Tibial artery (tissue), 4 donors: Measurements from ENCODE around the gene CSK.

Experiments used
- DNase-seq, 2 donors: peaks; one replicate each; pipeline ENCODE4 v3.0.0-alpha.2; 2019
- H3K27ac ChIP-seq, 2 donors: fragments of 200-600 bp; sonication (generic) in 1 of 2; 1 replicate in 1 of 2; 2 replicates in 1 of 2; pipeline ENCODE4 v1.5.1; 2018 to 2019; ENCODE audit warnings: mild to moderate bottlenecking in 1 of 2
- H3K27me3 ChIP-seq, 2 donors: fragments of 200-600 bp; sonication (generic) in 1 of 2; one replicate each; pipeline versions ENCODE4 v1.5.1 to v1.6.0; 2016 to 2019
- H3K36me3 ChIP-seq, 3 donors: fragments of 200-600 bp; sonication (generic) in 2 of 3; one replicate each; pipeline ENCODE4 v1.5.1; 2016 to 2019; ENCODE audit warnings: mild to moderate bottlenecking in 2 of 3
- H3K4me1 ChIP-seq, 4 donors: fragments of 200-600 bp; sonication (generic) in 2 of 4; 1 replicate in 3 of 4; 2 replicates in 1 of 4; pipeline ENCODE4 v1.5.1; 2016 to 2019
- H3K4me3 ChIP-seq, 2 donors: fragments of 200-600 bp; sonication (generic) in 1 of 2; 1 replicate in 1 of 2; 2 replicates in 1 of 2; pipeline ENCODE4 v1.5.1; 2018 to 2019; ENCODE audit warnings: mild to moderate bottlenecking in 2 of 2
- H3K9me3 ChIP-seq, 3 donors: fragments of 200-600 bp; sonication (generic) in 1 of 3; one replicate each; pipeline ENCODE4 v1.5.1; 2016 to 2019
- intact Hi-C: fragments of 100-400 bp; cut with DNase I; formaldehyde crosslinking; loops from one replicate; pipeline ENCODE4 v1.15.0; 2023; ENCODE audit warnings: low total_unique reads
- TF ChIP-seq, protein P1 (sequence below), 2 experiments: fragments of 200-600 bp in 1 of 2; fragments of 450-650 bp in 1 of 2; IDR thresholded peaks; one replicate each; pipeline ENCODE4 v1.5.1; 2017 to 2019; ENCODE audit warnings: antibody characterized with exemption in 2 of 2, mild to moderate bottlenecking in 1 of 2, moderate library complexity in 1 of 2

CSK gene

DNA sequence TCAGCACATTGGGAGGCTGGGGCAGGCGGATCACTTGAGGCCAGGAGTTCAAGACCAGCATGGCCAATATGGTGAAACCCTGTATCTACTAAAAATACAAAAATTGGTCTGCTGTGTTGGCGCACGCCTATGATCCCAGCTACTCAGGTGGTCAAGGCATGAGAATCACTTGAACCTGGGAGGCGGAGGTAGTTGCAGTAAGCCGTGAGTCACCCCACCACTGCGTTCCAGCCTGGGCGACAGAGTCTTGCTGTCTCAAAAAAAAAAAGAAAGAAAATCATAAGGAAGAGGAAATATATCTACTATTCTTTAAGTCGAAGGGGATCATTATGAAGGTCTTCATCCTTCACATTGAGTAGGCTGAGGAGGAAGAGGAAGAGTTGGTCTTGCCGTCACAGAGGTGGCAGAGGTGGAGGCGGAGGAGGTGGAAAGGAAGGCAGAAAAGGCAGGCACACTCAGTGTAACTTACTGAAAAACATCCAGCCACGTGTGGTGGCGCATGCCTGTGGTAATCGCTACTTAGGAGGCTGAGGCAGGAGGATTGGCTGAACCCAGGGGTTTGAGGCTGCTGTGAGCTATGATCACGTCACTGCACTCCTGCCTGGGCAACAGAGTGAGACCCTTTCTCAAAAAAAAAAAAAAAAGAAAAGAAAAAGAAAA lies 14.2 kb downstream of the CSK start:
- Histone ChIP-seq H3K27ac (no peak overlapping the region), H3K4me1 (peaks cover 0 to 25% (median 9%) of the 10 kb centered on the region in 4 donors), H3K27me3 (no peaks in the 10 kb centered on the region), H3K9me3 (no peaks in the 10 kb centered on the region), H3K4me3 (no peak overlapping the region), H3K36me3 (peaks cover 3 to 35% (median 25%) of the 10 kb centered on the region in 3 donors)
- intact Hi-C loops: no loop called here
- DNase-seq: no peak
- TF ChIP-seq, protein P1, sequence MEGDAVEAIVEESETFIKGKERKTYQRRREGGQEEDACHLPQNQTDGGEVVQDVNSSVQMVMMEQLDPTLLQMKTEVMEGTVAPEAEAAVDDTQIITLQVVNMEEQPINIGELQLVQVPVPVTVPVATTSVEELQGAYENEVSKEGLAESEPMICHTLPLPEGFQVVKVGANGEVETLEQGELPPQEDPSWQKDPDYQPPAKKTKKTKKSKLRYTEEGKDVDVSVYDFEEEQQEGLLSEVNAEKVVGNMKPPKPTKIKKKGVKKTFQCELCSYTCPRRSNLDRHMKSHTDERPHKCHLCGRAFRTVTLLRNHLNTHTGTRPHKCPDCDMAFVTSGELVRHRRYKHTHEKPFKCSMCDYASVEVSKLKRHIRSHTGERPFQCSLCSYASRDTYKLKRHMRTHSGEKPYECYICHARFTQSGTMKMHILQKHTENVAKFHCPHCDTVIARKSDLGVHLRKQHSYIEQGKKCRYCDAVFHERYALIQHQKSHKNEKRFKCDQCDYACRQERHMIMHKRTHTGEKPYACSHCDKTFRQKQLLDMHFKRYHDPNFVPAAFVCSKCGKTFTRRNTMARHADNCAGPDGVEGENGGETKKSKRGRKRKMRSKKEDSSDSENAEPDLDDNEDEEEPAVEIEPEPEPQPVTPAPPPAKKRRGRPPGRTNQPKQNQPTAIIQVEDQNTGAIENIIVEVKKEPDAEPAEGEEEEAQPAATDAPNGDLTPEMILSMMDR (IDR thresholded peaks at IDR 0.05): no peak

DNA sequence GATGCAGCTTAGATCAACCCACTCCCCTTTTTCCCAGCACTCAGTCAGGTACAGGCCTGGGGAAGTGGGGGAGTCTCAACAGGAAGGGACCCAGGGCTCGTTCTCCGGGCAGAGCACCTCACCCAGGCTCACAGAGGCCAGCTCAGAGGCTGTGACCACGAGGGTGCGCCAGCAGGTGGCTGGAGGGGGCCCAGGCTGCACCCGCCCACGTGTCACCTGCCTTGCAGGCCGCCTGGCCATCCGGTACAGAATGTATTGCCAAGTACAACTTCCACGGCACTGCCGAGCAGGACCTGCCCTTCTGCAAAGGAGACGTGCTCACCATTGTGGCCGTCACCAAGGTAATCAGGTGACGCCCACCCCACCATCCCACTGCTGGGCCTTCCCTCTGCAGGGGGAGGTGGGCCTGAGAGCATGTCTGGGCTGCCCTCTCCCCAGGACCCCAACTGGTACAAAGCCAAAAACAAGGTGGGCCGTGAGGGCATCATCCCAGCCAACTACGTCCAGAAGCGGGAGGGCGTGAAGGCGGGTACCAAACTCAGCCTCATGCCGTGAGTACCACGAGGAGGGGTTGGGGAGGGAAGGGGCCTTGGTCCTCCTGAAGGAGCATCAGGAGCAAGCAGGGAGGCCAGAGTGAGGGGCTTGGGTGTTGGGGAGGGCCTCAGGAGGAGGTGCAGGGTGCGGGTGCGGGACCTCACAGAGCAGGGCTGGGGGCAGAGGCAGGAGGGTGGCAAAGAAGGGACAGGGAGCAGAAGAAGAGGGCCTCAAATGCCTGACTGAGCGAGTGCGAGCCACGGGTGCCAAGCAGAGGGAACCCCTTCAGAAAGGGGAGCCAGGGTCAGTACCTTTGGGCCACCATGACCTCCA lies 16.7 kb downstream of the CSK start:
- Histone ChIP-seq H3K4me1 (peaks cover 0 to 15% (median 0%) of the 10 kb centered on the region in 4 donors), H3K4me3 (no peak overlapping the region), H3K27ac (no peak overlapping the region), H3K36me3 (peaks cover 15 to 60% (median 42%) of the 10 kb centered on the region in 3 donors), H3K9me3 (no peaks in the 10 kb centered on the region), H3K27me3 (no peaks in the 10 kb centered on the region)
- no peak for DNase-seq
- TF ChIP-seq, protein P1 (IDR thresholded peaks at IDR 0.05): no peak
- intact Hi-C loops: no loop called here

DNA sequence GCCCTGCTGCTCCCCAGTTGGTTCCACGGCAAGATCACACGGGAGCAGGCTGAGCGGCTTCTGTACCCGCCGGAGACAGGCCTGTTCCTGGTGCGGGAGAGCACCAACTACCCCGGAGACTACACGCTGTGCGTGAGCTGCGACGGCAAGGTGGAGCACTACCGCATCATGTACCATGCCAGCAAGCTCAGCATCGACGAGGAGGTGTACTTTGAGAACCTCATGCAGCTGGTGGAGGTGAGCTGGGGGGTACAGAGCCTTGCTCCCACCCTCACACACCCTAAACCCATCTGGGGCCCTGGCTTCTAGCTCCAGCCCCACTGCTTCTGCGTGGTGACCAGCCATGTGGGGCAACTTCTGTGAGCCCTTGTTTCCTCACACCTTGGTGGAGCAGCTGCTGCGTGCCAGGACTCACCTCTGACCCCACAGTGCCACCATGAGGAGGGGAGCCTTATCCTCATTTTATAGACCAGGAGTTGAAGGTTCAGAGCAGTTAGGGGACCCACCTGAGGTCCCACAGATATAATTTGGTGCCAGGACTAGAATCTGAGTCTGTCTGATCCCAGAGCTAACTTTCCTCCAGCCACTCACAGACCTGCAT lies 17.5 kb downstream of the CSK start:
- Histone ChIP-seq H3K9me3 (no peaks in the 10 kb centered on the region), H3K27ac (no peak overlapping the region), H3K27me3 (no peaks in the 10 kb centered on the region), H3K36me3 (peaks cover 15 to 63% (median 43%) of the 10 kb centered on the region in 3 donors), H3K4me1 (peaks cover 0 to 15% (median 0%) of the 10 kb centered on the region in 4 donors), H3K4me3 (no peak overlapping the region)
- intact Hi-C loops: no loop called here
- TF ChIP-seq, protein P1 (IDR thresholded peaks at IDR 0.05): no peak
- no peak for DNase-seq

DNA sequence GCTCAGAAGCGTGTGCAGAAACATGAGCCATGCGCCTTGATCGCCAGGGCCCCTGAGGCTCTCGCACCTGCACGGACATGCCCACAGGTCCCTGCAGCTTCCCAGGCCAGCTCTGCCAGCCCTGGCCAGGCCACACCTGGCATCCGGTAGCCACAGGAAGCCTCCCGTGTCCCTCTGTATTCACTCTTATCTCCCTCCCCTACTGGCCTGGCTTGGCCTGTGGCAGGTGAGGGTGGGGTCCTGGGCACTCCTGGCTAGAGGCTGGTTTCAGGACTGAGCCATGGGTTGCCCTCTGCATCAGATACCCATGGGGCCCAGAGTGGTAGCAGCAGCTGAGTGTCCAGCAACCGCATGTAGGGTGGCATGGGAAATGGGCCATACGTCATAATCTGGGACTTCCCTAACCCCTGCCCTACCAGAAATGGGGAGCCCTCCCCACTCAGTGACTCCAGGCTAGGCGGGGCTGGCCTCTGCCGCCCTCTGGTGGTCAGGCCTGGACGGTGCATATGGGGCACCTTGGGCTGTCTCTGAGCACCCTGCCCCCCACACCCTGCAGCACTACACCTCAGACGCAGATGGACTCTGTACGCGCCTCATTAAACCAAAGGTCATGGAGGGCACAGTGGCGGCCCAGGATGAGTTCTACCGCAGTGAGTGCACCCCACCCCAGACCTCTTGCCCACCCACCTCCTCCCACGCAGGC lies 18.1 kb downstream of the CSK start:
- H3K4me3 ChIP-seq: no peak overlapping the region
- no peak overlapping the region for H3K27ac ChIP-seq
- no peaks in the 10 kb centered on the region for H3K27me3 ChIP-seq
- H3K9me3 ChIP-seq: no peaks in the 10 kb centered on the region
- intact Hi-C loops: no loop called here
- TF ChIP-seq, protein P1 (IDR thresholded peaks at IDR 0.05): peak; percentile 91 to 95
- H3K4me1 ChIP-seq: peaks cover 0 to 15% (median 0%) of the 10 kb centered on the region in 4 donors
- peak in 1 of 2 donors; percentile 68 for DNase-seq
- H3K36me3 ChIP-seq: peaks cover 15 to 62% (median 43%) of the 10 kb centered on the region in 3 donors

DNA sequence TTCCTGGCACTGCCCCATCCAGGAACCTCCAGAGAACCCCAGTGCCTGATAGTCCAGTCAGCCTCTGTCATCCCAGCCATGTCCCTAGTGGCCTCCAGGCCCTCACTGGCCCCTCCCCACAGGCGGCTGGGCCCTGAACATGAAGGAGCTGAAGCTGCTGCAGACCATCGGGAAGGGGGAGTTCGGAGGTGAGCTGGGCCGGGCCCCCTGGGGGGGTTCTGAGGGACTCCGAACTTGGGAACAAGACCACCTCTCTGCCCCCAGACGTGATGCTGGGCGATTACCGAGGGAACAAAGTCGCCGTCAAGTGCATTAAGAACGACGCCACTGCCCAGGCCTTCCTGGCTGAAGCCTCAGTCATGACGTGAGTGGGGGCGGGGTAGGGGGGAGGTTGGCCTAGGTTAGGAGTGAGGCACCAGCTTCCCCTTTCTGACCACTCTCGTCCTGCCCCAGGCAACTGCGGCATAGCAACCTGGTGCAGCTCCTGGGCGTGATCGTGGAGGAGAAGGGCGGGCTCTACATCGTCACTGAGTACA lies 18.7 kb downstream of the CSK start:
- DNase-seq: no peak
- intact Hi-C loops: no loop called here
- no peak overlapping the region for H3K4me3 ChIP-seq
- TF ChIP-seq, protein P1 (IDR thresholded peaks at IDR 0.05): no peak
- H3K27ac ChIP-seq: no peak overlapping the region
- H3K4me1 ChIP-seq: peaks cover 0 to 15% (median 0%) of the 10 kb centered on the region in 4 donors
- H3K27me3 ChIP-seq: no peaks in the 10 kb centered on the region
- no peaks in the 10 kb centered on the region for H3K9me3 ChIP-seq
- peaks cover 15 to 56% (median 43%) of the 10 kb centered on the region in 3 donors for H3K36me3 ChIP-seq
